CD4-positive, alpha-beta T cell treated with Interleukin-1 beta for 1 hour (primary cell): ENCODE data around the gene FETUB.
A peak's percentile ranks its signal among the peaks of the same experiment; 100 is the strongest.
"Not testable (repeated sequence)": the region's sequence is repeated elsewhere in the genome, so short reads cannot be mapped to it uniquely, and the experiment has no call there.

Source experiments
- DNase-seq, 2 donors: peaks; one replicate each; pipeline ENCODE4 v3.0.0-alpha.2; 2020 to 2022

FETUB gene

DNA sequence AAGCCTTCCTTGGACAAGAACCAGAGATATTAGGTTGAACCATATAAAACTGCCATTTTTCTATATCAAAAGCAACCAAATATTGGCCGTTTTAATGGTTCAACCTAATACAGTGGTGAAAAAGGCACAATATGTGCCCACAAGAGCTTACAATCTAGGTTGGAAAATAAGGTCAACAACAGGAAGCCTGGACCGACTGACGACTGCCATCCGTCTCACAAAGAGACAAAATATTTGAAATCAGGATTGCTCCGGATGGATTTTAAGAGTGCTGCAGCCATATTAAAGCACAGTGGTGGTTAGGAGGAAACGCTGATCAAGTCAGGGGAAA is 26.0 kb upstream of the FETUB start:
- DNase-seq, result no peak

DNA sequence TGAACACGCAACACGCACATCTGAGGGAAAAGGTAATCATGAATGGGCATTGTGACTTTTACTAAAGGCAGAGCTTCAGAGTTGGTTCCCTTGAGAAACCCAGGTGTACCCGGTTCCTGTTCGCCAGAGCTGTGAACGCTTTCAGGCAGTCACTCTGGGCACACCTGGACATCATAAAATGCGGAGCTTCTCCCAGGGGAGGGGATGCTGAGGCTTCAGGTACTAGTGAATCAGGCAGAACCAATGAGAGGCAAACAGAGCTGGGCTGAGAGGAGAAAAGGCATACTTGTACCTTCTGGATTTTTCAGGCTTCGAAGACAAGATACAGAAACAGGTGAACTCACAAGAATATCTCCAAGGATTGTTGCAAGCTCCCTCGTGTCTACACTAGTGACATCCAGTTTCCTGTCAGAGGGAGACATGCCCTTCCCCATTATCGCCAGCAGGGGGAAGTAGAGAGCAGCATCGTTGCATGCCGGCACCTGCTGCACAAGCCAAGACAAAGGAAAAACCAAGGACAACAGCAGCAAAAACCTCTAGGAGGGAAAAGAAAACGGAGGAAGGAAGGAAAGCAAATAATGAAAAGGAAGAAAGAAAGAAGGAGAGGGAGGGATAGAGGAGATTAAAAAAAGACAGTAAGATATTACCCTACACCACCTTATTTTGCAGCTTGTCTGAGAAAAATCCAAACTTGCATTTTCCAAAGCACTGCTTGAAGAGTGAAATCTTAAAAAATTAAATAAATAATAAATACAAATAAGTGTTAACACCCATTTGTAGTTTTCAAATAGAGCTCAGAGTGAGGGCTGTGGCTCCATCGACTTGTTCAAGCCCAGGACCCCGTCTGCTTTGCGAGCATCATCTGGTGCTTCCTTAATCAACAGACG is 25.4 kb upstream of the FETUB start:
- peak; percentile 73 to 82 for DNase-seq

DNA sequence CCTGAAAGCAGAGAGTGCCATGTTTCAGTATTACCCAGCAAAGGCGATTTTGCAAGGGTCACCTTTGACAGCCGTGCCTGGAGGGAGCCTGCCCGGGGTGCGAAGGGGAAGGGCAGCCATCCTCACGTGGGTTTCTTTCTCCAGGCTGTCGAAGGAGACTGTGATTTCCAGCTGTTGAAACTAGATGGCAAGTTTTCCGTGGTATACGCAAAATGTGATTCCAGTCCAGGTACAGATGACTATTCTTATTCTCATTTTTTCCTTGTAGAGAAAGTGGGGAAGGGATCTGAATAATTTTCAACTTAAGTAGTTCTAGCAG is 23.9 kb upstream of the FETUB start:
- no peak for DNase-seq

DNA sequence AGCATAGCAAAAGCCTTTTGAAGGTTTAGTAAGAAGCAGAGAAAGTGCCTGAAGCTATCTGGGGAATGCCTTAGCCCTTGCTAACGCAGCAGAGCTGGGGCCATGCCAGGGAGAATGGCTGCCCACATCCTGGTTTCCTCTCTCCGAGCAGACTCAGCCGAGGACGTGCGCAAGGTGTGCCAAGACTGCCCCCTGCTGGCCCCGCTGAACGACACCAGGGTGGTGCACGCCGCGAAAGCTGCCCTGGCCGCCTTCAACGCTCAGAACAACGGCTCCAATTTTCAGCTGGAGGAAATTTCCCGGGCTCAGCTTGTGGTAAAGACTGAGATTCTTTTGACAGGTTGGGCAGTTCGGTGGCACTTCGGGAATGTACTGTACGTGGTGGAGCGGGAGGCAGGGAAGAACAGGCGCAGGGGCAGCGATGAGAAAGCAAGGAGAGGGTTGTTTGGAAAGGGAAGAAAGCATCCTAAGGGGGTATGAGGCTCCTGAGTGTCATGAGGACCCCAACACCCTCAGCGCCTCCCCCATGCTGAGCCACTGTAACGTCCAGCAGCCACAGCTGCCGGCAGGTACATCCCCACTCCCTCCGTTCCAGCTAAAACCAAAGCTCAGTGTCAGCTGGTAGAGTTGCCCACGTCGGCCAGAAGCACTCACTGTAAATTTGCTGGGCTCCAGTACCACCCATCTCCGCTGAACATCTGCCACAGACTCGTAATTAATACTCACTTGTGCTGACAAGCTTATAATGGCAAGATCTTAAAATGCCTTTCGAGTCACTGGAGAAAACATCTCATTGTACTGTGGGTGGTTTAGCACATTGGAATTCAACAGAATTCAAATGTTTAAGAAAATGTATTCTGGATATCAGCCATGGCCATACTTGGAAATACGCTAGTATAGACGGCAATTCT is 22.9 kb upstream of the FETUB start:
- peak; percentile 83 to 85 for DNase-seq

DNA sequence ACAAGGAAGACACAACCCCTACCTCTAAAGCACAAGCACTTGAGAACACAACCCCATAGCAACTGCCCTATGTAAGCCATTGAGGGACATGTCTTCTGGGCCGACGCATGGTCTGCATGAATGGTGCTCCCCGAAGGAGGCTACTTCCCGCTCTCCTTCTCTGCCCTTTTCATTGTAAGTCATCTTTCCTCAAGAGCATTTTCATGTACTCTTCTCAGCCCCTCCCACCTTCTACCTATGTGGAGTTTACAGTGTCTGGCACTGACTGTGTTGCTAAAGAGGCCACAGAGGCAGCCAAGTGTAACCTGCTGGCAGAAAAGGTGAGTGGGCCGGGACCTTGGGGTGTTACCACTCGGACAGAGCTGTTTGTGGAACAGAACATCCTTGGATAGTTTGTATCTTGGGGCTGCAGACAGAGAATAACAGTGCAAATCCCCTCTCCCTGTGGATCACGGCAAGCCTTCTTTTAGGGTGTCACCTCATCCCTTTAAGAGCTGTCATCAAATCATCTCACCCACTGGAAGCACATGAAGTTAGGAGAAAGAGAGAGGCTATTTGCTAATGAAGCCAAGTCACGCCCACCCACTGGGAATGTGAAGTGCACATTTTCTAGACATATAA is 21.8 kb upstream of the FETUB start:
- DNase-seq, result no peak

DNA sequence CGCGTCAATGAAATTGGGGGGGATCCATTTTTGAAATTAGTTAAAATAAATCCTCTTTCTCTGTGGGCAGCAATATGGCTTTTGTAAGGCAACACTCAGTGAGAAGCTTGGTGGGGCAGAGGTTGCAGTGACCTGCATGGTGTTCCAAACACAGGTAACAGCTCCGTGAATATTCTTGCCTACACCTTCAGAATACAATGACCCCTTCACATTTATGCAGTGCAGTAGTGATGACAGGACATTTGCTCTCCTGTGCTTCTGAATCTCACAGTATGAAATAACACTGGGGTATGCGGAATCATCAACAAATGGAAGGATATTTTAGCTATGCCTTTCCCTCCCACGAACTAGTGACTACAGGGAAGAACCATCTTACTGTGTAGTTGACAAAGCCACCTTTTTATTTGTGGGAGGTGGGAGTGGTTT is 20.4 kb upstream of the FETUB start:
- no peak for DNase-seq

DNA sequence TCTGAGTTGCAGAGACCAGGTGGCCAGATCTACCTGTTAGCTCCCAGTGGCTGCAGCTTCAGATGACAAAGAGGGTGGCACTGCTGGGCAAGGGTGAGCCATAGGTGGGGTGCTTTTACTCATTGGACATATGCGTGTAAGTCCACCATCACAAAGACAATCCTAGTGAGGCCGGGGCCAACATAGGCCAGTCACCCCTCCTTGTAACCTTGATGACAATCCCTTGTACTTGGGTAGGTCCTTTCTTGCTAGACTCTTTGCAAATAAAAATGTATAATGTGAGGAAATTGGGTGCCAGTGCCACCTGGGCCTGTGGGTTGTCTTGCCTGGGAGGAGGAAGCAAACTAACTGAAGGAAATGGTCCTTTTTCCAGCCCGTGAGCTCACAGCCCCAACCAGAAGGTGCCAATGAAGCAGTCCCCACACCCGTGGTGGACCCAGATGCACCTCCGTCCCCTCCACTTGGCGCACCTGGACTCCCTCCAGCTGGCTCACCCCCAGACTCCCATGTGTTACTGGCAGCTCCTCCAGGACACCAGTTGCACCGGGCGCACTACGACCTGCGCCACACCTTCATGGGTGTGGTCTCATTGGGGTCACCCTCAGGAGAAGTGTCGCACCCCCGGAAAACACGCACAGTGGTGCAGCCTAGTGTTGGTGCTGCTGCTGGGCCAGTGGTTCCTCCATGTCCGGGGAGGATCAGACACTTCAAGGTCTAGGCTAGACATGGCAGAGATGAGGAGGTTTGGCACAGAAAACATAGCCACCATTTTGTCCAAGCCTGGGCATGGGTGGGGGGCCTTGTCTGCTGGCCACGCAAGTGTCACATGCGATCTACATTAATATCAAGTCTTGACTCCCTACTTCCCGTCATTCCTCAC is 19.7 kb upstream of the FETUB start:
- no peak for DNase-seq

DNA sequence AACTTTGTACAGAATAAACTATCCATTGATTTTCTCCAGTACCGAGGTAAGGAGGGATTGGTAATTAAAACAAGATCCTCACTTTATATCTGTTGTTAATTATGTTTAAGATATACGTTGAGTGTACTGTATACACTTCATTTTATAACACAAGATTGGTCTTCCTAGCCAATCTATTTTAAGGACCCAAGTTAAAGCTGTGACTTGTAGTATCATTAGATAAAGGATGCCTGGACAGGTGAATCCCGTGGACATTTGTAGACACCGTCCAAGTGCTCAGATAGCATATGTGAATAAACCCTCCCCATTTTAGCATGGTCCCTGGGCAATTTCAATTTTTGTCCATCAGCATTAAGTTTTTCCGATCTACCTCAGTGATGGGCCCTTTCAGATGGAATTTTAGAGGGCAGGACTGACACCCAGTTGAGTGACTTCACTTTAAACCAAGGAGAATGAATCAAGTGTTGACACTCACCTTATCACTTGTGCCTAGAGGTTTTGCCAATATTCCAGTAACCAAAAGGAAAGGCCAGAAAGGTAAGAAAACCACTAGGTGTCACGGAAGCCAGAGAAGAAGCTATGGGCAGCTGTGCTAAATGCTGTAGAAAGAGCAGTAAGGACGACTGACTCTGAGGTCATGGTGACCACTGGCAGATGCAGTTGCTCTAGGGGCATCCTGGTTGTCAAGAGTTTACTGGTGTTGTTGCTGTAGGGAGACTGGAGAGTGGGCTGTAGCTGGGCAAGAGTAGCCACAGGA is 18.1 kb upstream of the FETUB start:
- no peak for DNase-seq

DNA sequence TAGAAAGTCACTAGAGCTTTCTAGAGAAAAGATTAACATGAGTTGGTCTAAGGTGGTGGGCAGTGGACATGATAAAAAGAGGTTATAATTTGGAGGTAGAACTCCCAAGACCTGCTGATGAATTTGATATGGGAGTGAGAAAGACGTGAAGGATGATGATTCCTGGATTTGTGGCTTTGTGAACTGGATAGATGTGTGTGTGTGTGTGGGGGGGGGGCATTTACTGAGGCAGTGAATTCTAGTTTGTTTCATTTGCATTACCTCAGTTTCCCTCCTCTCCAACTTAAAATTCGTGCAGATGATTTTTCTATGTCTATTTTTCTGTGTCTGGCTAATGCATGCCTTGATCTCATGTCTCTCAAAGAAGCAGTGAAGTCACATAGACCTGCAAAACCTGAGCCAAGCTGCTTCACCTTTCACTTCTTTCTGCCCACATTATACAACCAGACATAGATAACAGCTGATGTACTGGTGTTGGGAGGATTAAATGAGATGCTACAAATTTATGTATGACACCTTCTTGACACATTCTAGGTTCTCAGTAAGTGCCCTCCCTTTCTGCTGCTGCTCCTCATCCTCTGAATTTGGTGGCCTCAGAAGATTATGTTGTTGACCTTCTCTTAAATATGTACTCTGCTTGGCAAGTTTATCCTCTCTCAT is 17.4 kb upstream of the FETUB start:
- DNase-seq, result no peak

DNA sequence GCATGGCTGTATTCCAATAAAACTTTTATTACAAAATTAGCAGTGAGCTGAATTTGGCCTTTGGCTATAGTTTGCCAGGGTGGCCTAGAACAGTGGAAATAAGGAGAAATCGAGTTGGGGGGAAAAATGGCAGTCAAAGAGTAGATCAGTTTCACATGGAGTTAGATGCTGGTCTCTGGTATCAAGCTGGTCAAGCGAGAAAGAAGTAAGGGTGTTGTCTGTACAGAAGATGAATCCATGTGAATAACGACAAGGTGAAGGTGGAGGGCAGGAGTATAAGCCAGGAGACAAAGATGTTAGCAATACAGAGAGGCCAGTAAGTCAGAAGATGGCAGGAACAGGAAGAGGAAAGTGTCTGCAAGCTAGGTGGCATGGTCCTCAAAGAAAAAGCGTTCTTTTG is 15.6 kb upstream of the FETUB start:
- no peak for DNase-seq

DNA sequence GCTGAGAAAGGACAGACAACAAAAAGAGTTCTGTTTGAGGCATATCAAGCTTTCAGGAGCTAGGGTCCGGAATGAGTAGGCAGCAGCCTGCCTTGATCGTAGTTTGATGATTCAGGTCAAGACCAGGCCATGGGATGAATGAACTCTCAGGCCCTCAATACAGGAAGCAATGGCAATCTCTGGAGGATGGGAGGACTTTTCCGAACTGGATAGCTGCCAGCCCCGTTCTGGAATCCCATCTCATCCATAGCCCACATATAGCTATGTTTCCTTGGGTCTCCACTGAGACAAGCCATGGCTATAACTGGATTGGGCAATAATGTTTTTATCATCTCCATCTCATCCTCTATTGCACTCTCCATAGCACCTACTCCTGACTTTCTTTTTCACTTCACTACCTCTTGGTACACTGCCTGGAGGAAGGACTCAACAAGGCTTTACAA is 14.6 kb upstream of the FETUB start:
- no peak for DNase-seq

DNA sequence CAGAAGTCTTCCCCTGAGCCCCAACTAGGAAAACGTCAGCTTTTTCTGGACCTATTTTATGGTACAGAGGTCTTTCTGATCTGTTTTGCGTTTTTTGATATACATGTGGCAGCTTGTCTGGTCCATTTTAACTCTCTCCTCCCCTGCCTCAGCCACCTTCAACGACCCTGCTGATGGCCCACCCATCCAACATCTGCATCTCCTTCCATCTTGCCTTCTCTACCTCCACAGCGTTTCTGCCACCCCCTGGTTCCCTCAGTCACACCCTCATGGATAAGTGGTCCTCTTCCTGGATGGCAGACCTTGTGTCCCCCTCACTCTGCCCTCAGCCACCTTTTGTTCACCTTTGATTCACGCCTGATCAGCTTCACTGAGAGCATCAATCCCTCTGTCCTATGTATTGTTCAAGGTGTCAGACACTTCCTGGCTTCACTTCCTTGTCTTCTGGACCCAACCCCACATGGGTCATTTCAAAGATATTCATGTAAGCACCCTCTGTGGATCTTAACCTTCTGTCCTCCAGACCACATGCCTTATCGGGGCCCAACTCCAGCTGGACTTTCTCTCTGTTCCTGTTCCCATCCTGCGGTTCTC is 13.8 kb upstream of the FETUB start:
- DNase-seq, result no peak

DNA sequence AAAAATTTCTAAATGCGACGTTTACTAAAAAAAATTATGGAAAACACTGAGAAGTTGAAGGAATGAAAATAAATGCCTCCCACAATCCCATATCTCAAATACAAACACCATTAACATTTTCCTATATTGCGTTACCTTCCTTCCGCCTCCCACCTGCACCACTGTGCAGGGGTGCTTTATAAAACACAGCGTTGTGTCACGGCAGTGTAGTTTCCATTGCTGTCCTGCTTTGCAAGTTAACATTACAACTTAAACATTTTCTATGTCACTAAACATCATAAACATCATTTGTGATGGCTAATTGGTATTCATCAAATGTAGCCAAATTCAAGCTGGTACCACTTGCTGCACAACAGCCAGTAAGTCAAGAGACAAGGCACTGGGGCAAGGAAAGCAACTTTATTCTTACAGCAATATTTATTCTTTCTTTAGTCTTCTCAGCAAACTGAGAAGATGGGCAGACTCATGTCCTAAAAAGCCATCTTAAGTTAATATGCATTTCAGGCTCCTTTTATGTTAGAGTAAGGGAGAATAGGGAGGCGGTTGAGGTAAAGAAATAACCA is 12.3 kb upstream of the FETUB start:
- no peak for DNase-seq

DNA sequence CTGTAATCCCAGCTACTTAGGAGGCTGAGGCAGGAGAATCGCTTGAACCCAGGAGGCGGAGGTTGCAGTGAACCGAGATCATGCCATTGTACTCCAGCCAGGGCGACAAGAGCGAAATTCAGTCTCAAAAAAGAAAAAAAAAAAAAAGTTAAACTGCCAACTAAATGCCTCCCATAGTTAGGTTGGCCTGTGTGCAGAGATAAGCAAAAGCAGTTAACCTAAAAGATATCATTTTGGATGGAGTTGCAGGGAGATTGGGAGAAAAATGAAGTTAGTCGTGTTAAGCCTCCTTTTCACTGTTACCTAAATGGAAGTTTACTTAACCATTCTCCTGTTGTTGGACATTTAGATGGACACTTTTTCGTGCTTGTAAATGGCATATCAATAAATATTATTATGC is 11.4 kb upstream of the FETUB start:
- DNase-seq, result no peak

DNA sequence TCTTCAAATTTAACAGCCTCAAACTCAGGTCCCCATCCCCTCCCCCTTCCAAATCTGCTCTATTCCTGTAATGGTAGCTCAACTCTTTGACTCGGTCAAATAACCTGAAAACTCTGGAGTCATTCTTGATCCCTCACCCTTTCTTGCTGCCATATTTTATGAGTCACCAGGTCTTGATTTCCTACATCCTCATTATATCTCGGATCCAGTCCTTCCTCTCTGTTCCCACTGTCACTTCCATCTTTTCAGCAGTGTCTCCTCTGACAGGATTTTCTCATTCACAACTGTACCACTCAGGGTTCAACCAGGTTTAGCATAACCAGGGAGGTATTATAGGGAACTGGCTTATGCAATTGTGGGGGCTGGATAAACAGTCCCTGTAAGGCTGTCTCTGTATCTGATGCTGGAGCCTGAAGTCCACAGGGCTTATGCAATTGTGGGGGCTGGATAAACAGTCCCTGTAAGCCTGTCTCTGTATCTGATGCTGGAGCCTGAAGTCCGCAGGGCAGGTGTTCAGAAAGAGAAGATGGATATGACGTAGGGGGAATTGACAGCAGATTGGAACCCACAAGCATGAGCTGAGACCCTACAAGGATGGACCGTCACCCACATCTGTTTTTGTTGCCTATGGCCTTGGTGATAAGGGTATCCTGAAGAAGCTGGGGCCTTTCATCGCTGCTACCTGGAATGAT is 9.1 kb upstream of the FETUB start:
- DNase-seq, result no peak

DNA sequence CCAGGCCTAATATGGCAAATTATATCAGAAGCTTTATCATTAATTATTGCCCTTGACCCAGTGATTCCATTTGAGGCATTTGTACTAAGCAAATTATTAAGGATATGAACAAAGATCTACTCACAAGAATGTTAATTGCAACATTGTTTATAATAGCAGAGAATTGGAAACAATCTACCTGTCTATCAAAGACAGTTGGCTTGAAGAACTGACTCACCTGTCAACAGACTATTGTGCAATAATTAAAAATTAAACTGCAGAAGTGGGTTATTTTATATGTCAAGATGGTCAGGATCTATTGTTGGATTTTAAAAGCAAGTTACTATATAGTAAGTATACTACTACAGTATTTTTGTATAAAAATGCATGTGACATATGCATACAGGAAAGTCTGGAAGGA is 6.7 kb upstream of the FETUB start:
- DNase-seq, result no peak

DNA sequence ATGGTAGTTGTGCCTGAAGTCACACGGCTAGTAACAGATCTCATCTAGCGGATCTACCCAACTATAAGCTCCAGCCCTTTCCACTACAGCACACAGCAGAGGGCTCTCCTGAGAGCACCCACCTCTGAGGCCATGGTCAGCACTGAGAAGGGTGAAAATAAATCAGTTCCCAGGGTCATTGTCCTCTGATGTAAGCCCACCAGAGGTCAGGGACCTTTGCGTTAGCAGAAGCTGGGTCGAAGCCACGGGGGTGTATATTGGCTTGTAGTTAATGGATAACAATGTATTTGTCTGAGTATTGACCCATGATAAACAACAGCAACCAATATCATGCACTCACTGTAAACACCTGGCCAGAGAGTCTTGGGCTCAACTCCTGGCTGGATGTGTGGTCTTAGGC is 6.0 kb upstream of the FETUB start:
- not testable (repeated sequence) for DNase-seq

DNA sequence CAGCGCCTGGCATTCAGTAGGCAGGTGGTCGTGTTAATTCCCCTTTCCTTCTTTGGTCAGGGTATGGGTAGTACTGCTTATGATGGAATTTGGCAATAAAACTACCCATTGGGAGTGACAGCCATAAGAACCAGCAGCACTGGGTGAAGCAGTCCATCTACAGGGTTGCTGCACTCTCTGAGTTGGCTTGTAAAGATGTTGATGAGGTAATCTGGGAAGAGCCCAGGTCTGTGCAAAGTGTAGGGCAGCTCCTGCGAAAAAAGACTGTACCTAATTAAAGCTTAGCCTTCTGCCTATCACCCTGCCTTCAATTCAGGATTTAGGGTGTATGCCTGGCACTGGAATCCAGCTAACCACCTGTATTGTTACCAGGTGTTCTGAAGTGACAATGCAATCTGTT is 4.7 kb upstream of the FETUB start:
- no peak for DNase-seq

DNA sequence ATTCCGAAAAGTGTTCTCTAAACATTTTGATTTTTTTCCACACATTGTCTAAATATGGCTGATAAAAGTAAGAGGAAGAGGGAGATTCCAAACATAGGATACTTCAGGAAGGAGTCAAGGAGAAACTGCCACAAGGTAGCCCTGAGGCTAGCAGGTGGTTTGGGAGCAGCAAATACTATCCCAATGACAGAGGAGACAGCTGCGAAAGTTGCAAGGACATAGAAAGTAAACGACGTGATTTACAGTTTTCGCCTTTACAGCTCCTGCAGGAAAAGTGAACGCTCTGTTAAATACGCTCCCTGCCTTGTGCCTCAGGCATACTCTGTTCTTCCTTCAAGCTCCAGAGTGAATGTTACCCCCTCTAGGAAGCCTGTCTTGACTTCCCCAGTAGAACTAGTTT is 3.7 kb upstream of the FETUB start:
- DNase-seq, result no peak

DNA sequence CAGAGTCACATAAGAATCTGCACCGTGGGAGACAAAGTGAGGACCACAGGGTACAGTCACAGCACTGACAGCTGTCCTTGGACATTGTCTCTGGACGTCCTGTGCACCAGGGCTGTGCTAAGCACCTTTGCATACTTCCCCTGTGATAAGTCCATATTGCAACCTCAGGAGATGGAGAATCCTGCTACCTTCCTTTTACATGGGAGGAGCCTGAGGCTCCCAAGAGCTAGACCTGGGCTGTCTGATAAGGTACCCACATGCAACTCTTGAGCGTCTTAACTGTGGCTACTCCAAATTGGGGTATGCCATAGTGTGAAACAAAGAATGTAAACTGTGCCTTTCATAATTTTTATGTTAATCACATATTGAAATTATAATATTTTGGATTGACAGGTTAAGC is 2.5 kb upstream of the FETUB start:
- no peak for DNase-seq
